DND-41 (cell line): Measurements from ENCODE around the gene ATP6V1C2.

Source experiments
- ATAC-seq: fragments of 200-7000 bp; cut with Tn5 transposase; 3 replicates; pipeline ENCODE4 v1.9.1; 2021; ENCODE audit warnings: low read depth; ENCODE audit not compliant: insufficient read depth
- DNase-seq: peaks from one replicate; pipeline ENCODE4 v3.0.0-alpha.2; 2020
- H2AFZ ChIP-seq: 2 replicates; pipeline ENCODE4 v1.6.0; 2012; ENCODE audit warnings: low read depth, low read length
- H3K27ac ChIP-seq: 2 replicates; pipeline ENCODE4 v1.5.1; 2012; ENCODE audit warnings: low read length, inconsistent platforms
- H3K27me3 ChIP-seq: fragments of 200-600 bp; sonication (generic); 2 replicates; pipeline ENCODE4 v1.6.0; 2012; ENCODE audit warnings: low read length, mild to moderate bottlenecking, inconsistent platforms; ENCODE audit not compliant: insufficient read depth, poor library complexity
- H3K36me3 ChIP-seq: 2 replicates; pipeline ENCODE4 v1.5.1; 2012; ENCODE audit warnings: low read length, inconsistent platforms; ENCODE audit not compliant: insufficient read depth
- H3K4me1 ChIP-seq: 2 replicates; pipeline ENCODE4 v1.5.1; 2012; ENCODE audit warnings: mild to moderate bottlenecking, low read length; ENCODE audit not compliant: insufficient read depth
- H3K4me2 ChIP-seq: 2 replicates; pipeline ENCODE4 v1.6.0; 2012; ENCODE audit warnings: mild to moderate bottlenecking, moderate library complexity, low read length, inconsistent platforms; ENCODE audit not compliant: insufficient read depth
- H3K4me3 ChIP-seq, 2 experiments: fragments of 200-600 bp in 1 of 2; shearing (Covaris generic) in 1 of 2; 2 replicates each; pipeline ENCODE4 v1.5.1; 2012 to 2016; ENCODE audit warnings: inconsistent platforms in 2 of 2, low read length in 2 of 2, mild to moderate bottlenecking in 2 of 2, low read depth in 1 of 2, moderate library complexity in 1 of 2
- H3K79me2 ChIP-seq: 2 replicates; pipeline ENCODE4 v1.6.0; 2012; ENCODE audit warnings: low read length, inconsistent platforms; ENCODE audit not compliant: insufficient read depth
- H3K9ac ChIP-seq: 2 replicates; pipeline ENCODE4 v1.6.0; 2012; ENCODE audit warnings: low read depth, mild to moderate bottlenecking, inconsistent platforms, low read length, moderate library complexity
- H3K9me3 ChIP-seq: 2 replicates; pipeline ENCODE4 v1.5.1; 2012; ENCODE audit warnings: low read length, moderate library complexity, mild to moderate bottlenecking, inconsistent platforms; ENCODE audit not compliant: insufficient read depth, severe bottlenecking
- H4K20me1 ChIP-seq: 2 replicates; pipeline ENCODE4 v1.6.0; 2012; ENCODE audit warnings: low read length; ENCODE audit not compliant: insufficient read depth
- EZH2 ChIP-seq: IDR thresholded peaks from 3 replicates; pipeline ENCODE4 v1.6.1; 2012; ENCODE audit warnings: borderline replicate concordance, low read depth, mild to moderate bottlenecking, moderate library complexity, low read length, inconsistent platforms; ENCODE audit not compliant: severe bottlenecking
- TF ChIP-seq, protein P1 (sequence below): IDR thresholded peaks from 2 replicates; pipeline ENCODE4 v1.5.1; 2012; ENCODE audit warnings: borderline replicate concordance, low read length, moderate library complexity, mild to moderate bottlenecking; ENCODE audit not compliant: poor library complexity, severe bottlenecking; ENCODE audit errors: extremely low read depth

The ATP6V1C2 gene

DNA sequence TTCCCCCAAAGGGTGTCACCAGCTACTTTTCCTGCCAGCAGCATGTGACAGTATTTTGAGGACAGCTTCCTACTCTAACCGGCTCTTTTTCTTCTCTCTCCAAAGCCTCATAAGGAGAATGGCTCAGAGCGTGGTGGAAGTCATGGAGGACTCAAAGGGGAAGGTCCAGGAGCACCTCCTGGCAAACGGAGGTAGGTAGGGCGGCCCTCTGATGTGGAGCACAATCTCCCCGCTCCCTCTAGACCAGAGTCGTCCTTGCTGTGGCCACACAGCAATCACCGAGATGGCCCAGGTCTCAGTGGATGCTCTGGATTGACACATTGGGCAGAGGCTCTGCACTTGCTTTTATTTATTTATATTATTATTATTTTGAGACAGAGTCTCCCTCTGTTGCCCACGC is 32.4 kb downstream of the ATP6V1C2 start:
- ATAC-seq (no peak), DNase-seq (no peak)
- H2AFZ ChIP-seq: no peak overlapping the region
- peaks cover 13% of the 10 kb centered on the region for H3K27me3 ChIP-seq
- no peak for TF ChIP-seq EZH2
- TF ChIP-seq, protein P1, sequence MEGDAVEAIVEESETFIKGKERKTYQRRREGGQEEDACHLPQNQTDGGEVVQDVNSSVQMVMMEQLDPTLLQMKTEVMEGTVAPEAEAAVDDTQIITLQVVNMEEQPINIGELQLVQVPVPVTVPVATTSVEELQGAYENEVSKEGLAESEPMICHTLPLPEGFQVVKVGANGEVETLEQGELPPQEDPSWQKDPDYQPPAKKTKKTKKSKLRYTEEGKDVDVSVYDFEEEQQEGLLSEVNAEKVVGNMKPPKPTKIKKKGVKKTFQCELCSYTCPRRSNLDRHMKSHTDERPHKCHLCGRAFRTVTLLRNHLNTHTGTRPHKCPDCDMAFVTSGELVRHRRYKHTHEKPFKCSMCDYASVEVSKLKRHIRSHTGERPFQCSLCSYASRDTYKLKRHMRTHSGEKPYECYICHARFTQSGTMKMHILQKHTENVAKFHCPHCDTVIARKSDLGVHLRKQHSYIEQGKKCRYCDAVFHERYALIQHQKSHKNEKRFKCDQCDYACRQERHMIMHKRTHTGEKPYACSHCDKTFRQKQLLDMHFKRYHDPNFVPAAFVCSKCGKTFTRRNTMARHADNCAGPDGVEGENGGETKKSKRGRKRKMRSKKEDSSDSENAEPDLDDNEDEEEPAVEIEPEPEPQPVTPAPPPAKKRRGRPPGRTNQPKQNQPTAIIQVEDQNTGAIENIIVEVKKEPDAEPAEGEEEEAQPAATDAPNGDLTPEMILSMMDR: no peak
- H3K79me2 ChIP-seq: no peaks in the 10 kb centered on the region
- H3K36me3 ChIP-seq: no peaks in the 10 kb centered on the region
- no peak overlapping the region for H3K4me3 ChIP-seq
- H3K9me3 ChIP-seq: no peaks in the 10 kb centered on the region
- H3K27ac ChIP-seq: no peak overlapping the region
- H3K9ac ChIP-seq: no peak overlapping the region
- H3K4me2 ChIP-seq: no peak overlapping the region
- no peaks in the 10 kb centered on the region for H4K20me1 ChIP-seq
- no peaks in the 10 kb centered on the region for H3K4me1 ChIP-seq

DNA sequence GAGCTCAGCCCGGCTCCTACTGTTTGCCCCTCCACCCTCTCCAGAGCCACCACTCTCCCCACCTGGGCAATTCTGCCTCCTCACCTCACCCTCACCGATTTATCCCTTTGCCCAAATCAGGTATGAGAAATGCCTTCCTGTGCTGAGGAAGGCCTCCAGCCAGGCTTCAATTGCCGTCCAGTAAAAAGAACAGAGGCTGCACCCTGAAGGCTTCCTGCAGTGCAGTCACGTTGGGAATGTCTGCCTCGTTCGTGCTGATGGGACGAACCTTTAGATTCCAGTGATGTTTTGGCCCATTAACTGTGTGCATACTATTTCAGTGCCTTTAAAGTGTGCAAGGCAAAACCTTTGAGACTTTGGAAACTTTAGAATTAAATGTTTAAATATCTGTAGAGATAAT is 34.2 kb downstream of the ATP6V1C2 start:
- TF ChIP-seq, protein P1: no peak
- TF ChIP-seq EZH2: no peak
- H3K4me1 ChIP-seq: no peaks in the 10 kb centered on the region
- DNase-seq: no peak

DNA sequence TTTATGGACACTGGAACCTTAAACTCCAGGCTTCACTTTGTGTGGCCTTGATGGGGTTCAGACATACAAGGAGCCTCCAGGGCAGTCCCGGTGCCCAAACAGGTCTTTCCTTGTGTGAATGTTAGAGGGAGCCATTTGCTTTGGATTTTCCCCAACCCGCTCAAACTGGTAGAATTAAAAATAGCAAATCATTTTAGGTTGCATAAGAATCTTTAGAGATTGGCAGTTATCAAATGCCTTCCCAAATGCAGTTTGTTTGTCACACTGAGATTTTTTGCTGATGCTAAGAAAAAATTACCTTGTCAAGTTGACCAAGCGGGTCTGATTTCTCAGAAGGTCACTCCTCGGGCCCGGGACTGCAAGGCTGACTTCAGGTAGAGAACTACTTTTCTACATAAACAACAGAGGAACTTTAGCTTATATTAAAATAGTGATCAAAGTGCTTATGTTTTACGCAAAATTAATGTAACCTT is 36.4 kb downstream of the ATP6V1C2 start:
- ATAC-seq: no peak
- no peaks in the 10 kb centered on the region for H3K79me2 ChIP-seq
- H3K9me3 ChIP-seq: no peaks in the 10 kb centered on the region
- H2AFZ ChIP-seq: no peak overlapping the region
- H4K20me1 ChIP-seq: no peaks in the 10 kb centered on the region
- H3K27ac ChIP-seq: no peak overlapping the region
- no peaks in the 10 kb centered on the region for H3K36me3 ChIP-seq
- H3K27me3 ChIP-seq: no peaks in the 10 kb centered on the region
- no peak for DNase-seq
- no peaks in the 10 kb centered on the region for H3K4me1 ChIP-seq
- TF ChIP-seq EZH2: no peak
- TF ChIP-seq, protein P1: no peak
- H3K4me3 ChIP-seq: no peak overlapping the region
- no peak overlapping the region for H3K9ac ChIP-seq
- no peak overlapping the region for H3K4me2 ChIP-seq

More for the DNA sequence above, 34.2 kb downstream of the ATP6V1C2 start:
- H3K36me3 ChIP-seq: no peaks in the 10 kb centered on the region
- H3K27ac ChIP-seq: no peak overlapping the region
- H3K9me3 ChIP-seq: no peaks in the 10 kb centered on the region
- H3K79me2 ChIP-seq: no peaks in the 10 kb centered on the region
- peaks cover 2% of the 10 kb centered on the region for H3K27me3 ChIP-seq
- H3K4me3 ChIP-seq: no peak overlapping the region
- ATAC-seq: no peak
- no peak overlapping the region for H3K9ac ChIP-seq
- H4K20me1 ChIP-seq: no peaks in the 10 kb centered on the region
- no peak overlapping the region for H3K4me2 ChIP-seq
- H2AFZ ChIP-seq: no peak overlapping the region

DNA sequence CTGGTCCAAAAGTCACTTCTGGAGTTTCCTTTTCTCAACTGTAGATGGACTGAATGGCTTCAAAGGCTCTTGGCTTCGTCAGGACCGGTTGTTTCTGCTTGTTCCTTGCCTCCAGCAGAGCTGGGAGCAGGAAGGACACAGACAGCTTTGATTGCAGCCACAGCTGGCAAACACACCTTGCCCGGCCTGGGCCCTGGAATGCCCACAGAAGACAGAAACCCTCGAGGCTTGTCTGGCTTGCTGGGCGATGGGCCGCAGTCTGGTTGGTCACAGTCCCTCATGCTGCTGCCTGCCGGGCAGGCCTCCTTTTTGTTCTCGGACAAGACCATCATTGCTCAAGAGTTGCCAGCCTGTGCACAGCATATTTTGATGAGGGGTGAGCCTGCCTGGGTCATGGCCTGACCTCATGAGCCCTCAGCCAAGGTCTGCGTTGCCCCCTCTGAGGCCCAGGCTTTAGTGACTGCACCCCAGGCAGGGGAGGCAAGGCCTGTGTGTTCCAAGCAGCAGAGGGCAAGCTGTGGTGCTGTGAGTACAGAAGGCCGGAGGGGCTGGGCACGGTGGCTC is 37.8 kb downstream of the ATP6V1C2 start:
- Histone ChIP-seq H3K27me3 (no peaks in the 10 kb centered on the region), H3K4me3 (no peak overlapping the region), H4K20me1 (no peaks in the 10 kb centered on the region), H3K4me2 (no peak overlapping the region), H3K9ac (no peak overlapping the region), H3K36me3 (no peaks in the 10 kb centered on the region), H3K4me1 (no peaks in the 10 kb centered on the region), H3K79me2 (no peaks in the 10 kb centered on the region), H3K27ac (no peak overlapping the region), H3K9me3 (no peaks in the 10 kb centered on the region), H2AFZ (no peak overlapping the region)
- DNase-seq (no peak), ATAC-seq (no peak)
- TF ChIP-seq, protein P1: no peak
- no peak for TF ChIP-seq EZH2
